HEK293 (cell line): Measurements from ENCODE around the gene ATE1.

Source experiments
- CTCF ChIA-PET: fragments of 350-600 bp; formaldehyde crosslinking; extraction: SDS; loops from one replicate; lab custom pipeline; 2021; ENCODE audit warnings: antibody characterized with exemption; lab: Yijun Ruan, JAX
- POLR2A ChIA-PET: fragments of 300-600 bp; formaldehyde crosslinking; extraction: SDS; loops from one replicate; lab custom pipeline; 2020; ENCODE audit warnings: antibody characterized with exemption, inconsistent platforms; lab: Yijun Ruan, JAX
- H3K27ac ChIP-seq: fragments of 200-500 bp; sonication (Bioruptor generic); 2 replicates; pipeline ENCODE4 v1.5.1; 2014; ENCODE audit warnings: low read depth, low read length, control low read depth, inconsistent platforms; ENCODE audit errors: extremely low read depth
- H3K36me3 ChIP-seq, 2 experiments: fragments of 200-500 bp in 1 of 2; sonication (Bioruptor generic) in 1 of 2; 1 replicate in 1 of 2; 2 replicates in 1 of 2; pipeline ENCODE4 v1.5.1; 2014 to 2017; ENCODE audit warnings: inconsistent platforms in 2 of 2, low read length in 2 of 2; ENCODE audit not compliant: control insufficient read depth in 2 of 2, insufficient read depth in 1 of 2
- H3K4me1 ChIP-seq: fragments of 200-500 bp; sonication (Bioruptor generic); 2 replicates; pipeline ENCODE4 v1.5.1; 2014; ENCODE audit warnings: mild to moderate bottlenecking, low read length, inconsistent platforms; ENCODE audit not compliant: control insufficient read depth, insufficient read depth
- H3K4me3 ChIP-seq: 2 replicates; pipeline ENCODE4 v1.5.1; 2011; ENCODE audit warnings: low read depth, mild to moderate bottlenecking, control low read depth, low read length, moderate library complexity
- H3K9me3 ChIP-seq: fragments of 200-500 bp; sonication (Bioruptor generic); 2 replicates; pipeline ENCODE4 v1.5.1; 2014; ENCODE audit warnings: low read depth, low read length, inconsistent platforms; ENCODE audit not compliant: control insufficient read depth, insufficient read depth
- GFI1B ChIP-seq: fragments of 450-650 bp; formaldehyde crosslinking; IDR thresholded peaks from 2 replicates; pipeline ENCODE4 v1.5.1; 2016; ENCODE audit warnings: missing biosample characterization, missing genetic modification characterization
- KLF10 ChIP-seq: fragments of 450-650 bp; IDR thresholded peaks from 2 replicates; pipeline ENCODE4 v1.5.1; 2018; ENCODE audit warnings: missing biosample characterization, mild to moderate bottlenecking, missing genetic modification characterization
- SALL2 ChIP-seq: fragments of 450-650 bp; formaldehyde crosslinking; IDR thresholded peaks from 2 replicates; pipeline ENCODE4 v1.5.0; 2017; ENCODE audit warnings: missing biosample characterization, mild to moderate bottlenecking, missing genetic modification characterization, borderline replicate concordance
- SP3 ChIP-seq: fragments of 450-650 bp; formaldehyde crosslinking; IDR thresholded peaks from 2 replicates; pipeline ENCODE4 v1.5.1; 2016; ENCODE audit warnings: missing biosample characterization, missing genetic modification characterization
- ZNF140 ChIP-seq: fragments of 450-650 bp; formaldehyde crosslinking; IDR thresholded peaks from 2 replicates; pipeline ENCODE4 v1.5.1; 2016; ENCODE audit warnings: missing biosample characterization, missing genetic modification characterization
- ZNF157 ChIP-seq: fragments of 450-650 bp; formaldehyde crosslinking; IDR thresholded peaks from 2 replicates; pipeline ENCODE4 v1.5.1; 2016; ENCODE audit warnings: missing biosample characterization, missing genetic modification characterization
- ZNF169 ChIP-seq: fragments of 450-650 bp; formaldehyde crosslinking; IDR thresholded peaks from 2 replicates; pipeline ENCODE4 v1.5.1; 2016; ENCODE audit warnings: missing biosample characterization, missing genetic modification characterization
- ZNF202 ChIP-seq: fragments of 450-650 bp; formaldehyde crosslinking; IDR thresholded peaks from 2 replicates; pipeline ENCODE4 v1.5.1; 2016; ENCODE audit warnings: missing biosample characterization, missing genetic modification characterization, borderline replicate concordance
- ZNF221 ChIP-seq: fragments of 450-650 bp; formaldehyde crosslinking; IDR thresholded peaks from 2 replicates; pipeline ENCODE4 v1.5.1; 2017; ENCODE audit warnings: missing biosample characterization, missing genetic modification characterization, borderline replicate concordance
- ZNF239 ChIP-seq: fragments of 450-650 bp; formaldehyde crosslinking; IDR thresholded peaks from 2 replicates; pipeline ENCODE4 v1.5.1; 2016; ENCODE audit warnings: missing biosample characterization, missing genetic modification characterization
- ZNF24 ChIP-seq: fragments of 450-650 bp; formaldehyde crosslinking; IDR thresholded peaks from 2 replicates; pipeline ENCODE4 v1.5.1; 2016; ENCODE audit warnings: missing biosample characterization, missing genetic modification characterization
- ZNF26 ChIP-seq: fragments of 450-650 bp; formaldehyde crosslinking; IDR thresholded peaks from 2 replicates; pipeline ENCODE4 v1.5.1; 2016; ENCODE audit warnings: missing biosample characterization, missing genetic modification characterization
- ZNF266 ChIP-seq: fragments of 450-650 bp; formaldehyde crosslinking; IDR thresholded peaks from 2 replicates; pipeline ENCODE4 v1.5.1; 2016; ENCODE audit warnings: missing biosample characterization, missing genetic modification characterization, low read depth
- ZNF311 ChIP-seq: fragments of 450-650 bp; formaldehyde crosslinking; IDR thresholded peaks from 2 replicates; pipeline ENCODE4 v1.5.1; 2017; ENCODE audit warnings: missing biosample characterization, missing genetic modification characterization, borderline replicate concordance
- ZNF324 ChIP-seq: fragments of 450-650 bp; formaldehyde crosslinking; IDR thresholded peaks from 2 replicates; pipeline ENCODE4 v1.5.1; 2016; ENCODE audit warnings: missing biosample characterization, missing genetic modification characterization
- ZNF416 ChIP-seq: fragments of 450-650 bp; formaldehyde crosslinking; IDR thresholded peaks from 2 replicates; pipeline ENCODE4 v1.5.1; 2016; ENCODE audit warnings: missing biosample characterization, missing genetic modification characterization
- ZNF510 ChIP-seq: fragments of 450-650 bp; formaldehyde crosslinking; IDR thresholded peaks from 2 replicates; pipeline ENCODE4 v1.5.1; 2018; ENCODE audit warnings: mild to moderate bottlenecking, missing genetic modification characterization, missing biosample characterization; ENCODE audit not compliant: insufficient replicate concordance
- ZNF585B ChIP-seq: fragments of 450-650 bp; formaldehyde crosslinking; IDR thresholded peaks from 2 replicates; pipeline ENCODE4 v1.5.1; 2016; ENCODE audit warnings: missing biosample characterization, missing genetic modification characterization
- ZNF677 ChIP-seq: fragments of 450-650 bp; IDR thresholded peaks from 2 replicates; pipeline ENCODE4 v1.5.0; 2018; ENCODE audit warnings: missing biosample characterization, mild to moderate bottlenecking, missing genetic modification characterization, moderate library complexity
- ZNF704 ChIP-seq: fragments of 450-650 bp; formaldehyde crosslinking; IDR thresholded peaks from 2 replicates; pipeline ENCODE4 v1.5.1; 2016; ENCODE audit warnings: missing biosample characterization, missing genetic modification characterization
- ZNF837 ChIP-seq: fragments of 450-650 bp; formaldehyde crosslinking; IDR thresholded peaks from 2 replicates; pipeline ENCODE4 v1.5.1; 2016; ENCODE audit warnings: missing biosample characterization, missing genetic modification characterization
- ZSCAN16 ChIP-seq: fragments of 450-650 bp; formaldehyde crosslinking; IDR thresholded peaks from 2 replicates; pipeline ENCODE4 v1.5.1; 2016; ENCODE audit warnings: missing biosample characterization, missing genetic modification characterization
- TF ChIP-seq, protein P1 (sequence below): fragments of 450-650 bp; formaldehyde crosslinking; IDR thresholded peaks from 2 replicates; pipeline ENCODE4 v1.5.1; 2016; ENCODE audit warnings: missing biosample characterization, missing genetic modification characterization
- TF ChIP-seq, protein P2 (sequence below): sonication (generic); formaldehyde crosslinking; IDR thresholded peaks from 2 replicates; pipeline ENCODE4 v1.8.1; 2022; ENCODE audit warnings: mild to moderate bottlenecking, moderate library complexity, missing genetic modification reagents
- TF ChIP-seq, protein P3 (sequence below): fragments of 450-650 bp; formaldehyde crosslinking; IDR thresholded peaks from 2 replicates; pipeline ENCODE4 v1.5.1; 2017; ENCODE audit warnings: missing biosample characterization, missing genetic modification characterization

ATE1 gene

DNA sequence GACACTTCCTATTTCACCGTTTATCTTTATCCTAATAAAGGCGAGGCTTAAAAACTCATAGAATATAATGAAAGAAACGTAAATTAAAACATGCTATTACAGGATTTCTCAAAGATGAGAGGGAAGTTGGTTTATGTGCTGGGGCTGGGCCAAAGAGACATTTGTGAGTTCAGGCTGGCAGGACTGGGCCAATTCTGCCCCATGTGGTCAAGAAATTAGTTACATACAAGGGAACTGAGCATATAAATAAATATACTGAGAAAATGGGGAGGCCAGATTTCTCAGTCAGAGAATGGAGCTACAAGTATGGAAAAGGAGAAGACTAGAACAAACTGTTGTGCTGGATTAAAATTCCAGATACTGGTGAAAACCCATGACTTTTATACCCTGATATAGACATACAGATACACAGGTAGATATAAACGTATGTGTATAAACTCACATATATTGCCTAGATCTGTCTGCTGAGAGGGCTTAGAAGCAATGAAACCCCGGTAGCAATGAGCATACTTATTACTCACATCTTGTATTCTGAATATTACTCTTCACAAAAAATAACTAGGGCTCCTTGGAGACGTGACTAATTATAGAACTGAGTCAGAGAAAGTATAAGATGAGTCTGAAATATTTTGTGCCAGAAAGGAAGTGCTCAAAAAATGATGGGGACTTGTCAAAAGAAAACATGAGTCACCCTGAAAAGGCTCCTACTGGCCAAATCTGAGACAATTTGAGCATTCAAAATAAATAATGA lies 173.9 kb downstream of the ATE1 start:
- CTCF ChIA-PET = interaction anchor here (0.6 kb wide), 2 partner anchors 11 to 452 kb away, joined by 3 to 8 read pairs; no protein-coding TSS in a partner anchor
- no peaks in the 10 kb centered on the region for H3K36me3 ChIP-seq
- no peaks in the 10 kb centered on the region for H3K9me3 ChIP-seq
- H3K27ac ChIP-seq = no peak overlapping the region
- no peak for TF ChIP-seq ZNF837 (tag by site-specific recombination)
- TF ChIP-seq ZNF677 = no peak
- TF ChIP-seq ZNF311 (tag by site-specific recombination) = no peak
- TF ChIP-seq ZNF704 (tag by site-specific recombination) = no peak
- no peak for TF ChIP-seq ZNF585B (tag by site-specific recombination)
- TF ChIP-seq, protein P1, sequence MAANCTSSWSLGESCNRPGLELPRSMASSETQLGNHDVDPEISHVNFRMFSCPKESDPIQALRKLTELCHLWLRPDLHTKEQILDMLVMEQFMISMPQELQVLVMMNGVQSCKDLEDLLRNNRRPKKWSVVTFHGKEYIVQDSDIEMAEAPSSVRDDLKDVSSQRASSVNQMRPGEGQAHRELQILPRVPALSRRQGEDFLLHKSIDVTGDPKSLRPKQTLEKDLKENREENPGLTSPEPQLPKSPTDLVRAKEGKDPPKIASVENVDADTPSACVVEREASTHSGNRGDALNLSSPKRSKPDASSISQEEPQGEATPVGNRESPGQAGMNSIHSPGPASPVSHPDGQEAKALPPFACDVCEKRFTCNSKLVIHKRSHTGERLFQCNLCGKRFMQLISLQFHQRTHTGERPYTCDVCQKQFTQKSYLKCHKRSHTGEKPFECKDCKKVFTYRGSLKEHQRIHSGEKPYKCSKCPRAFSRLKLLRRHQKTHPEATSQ (tag by site-specific recombination) = no peak
- TF ChIP-seq ZNF239 (tag by site-specific recombination) = no peak
- TF ChIP-seq ZNF24 (tag by site-specific recombination) = no peak
- TF ChIP-seq ZNF169 = no peak
- no peak for TF ChIP-seq SALL2 (tag by site-specific recombination)
- TF ChIP-seq ZNF140 (tag by site-specific recombination) = no peak
- no peak for TF ChIP-seq ZNF26 (tag by site-specific recombination)
- POLR2A ChIA-PET = no interaction called here
- no peak overlapping the region for H3K4me3 ChIP-seq
- H3K4me1 ChIP-seq = no peaks in the 10 kb centered on the region

DNA sequence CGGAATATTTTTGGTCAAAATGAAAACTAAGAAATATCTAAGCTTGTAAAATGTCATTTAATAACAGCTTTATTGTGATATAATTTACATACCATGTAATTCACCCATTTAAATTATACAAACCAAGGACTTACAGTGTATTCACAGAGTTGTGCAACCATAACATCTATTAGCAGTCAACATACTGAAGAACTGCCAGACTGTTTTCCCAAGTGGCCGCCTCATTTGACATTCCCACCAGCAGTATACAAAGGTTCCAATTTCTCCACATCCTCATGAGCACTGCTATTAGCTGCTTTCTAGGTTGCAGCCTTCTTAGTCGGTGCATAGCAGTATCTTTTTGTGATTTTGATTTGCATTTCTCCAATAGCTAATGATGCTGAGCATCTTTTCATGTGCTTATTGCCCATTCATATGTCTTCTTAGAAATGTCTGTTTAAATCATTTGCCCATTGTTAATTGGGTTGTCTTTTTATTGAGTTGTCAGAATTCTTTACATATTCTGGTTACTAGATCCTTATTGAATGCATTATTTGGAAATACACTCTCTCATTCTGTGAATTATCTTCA lies 176.6 kb downstream of the ATE1 start:
- ChIA-PET POLR2A (interaction anchor here (0.7 kb wide), 1 partner anchor 673 kb away, joined by 5 read pairs; no protein-coding TSS in a partner anchor), CTCF (interaction anchor here (1.0 to 1.3 kb wide), 3 partner anchors 9 to 149 kb away, joined by 4 to 5 read pairs (median 5); no protein-coding TSS in a partner anchor)
- Histone ChIP-seq H3K36me3 (no peaks in the 10 kb centered on the region), H3K4me3 (no peak overlapping the region), H3K9me3 (no peaks in the 10 kb centered on the region), H3K27ac (no peak overlapping the region), H3K4me1 (no peaks in the 10 kb centered on the region)
- TF ChIP-seq SP3 (tag by site-specific recombination) (no peak), ZNF416 (tag by site-specific recombination) (no peak), ZSCAN16 (no peak), ZNF157 (tag by site-specific recombination) (no peak), ZNF510 (no peak), KLF10 (tag by site-specific recombination) (no peak), ZNF266 (tag by site-specific recombination) (no peak), ZNF26 (tag by site-specific recombination) (no peak), GFI1B (tag by site-specific recombination) (no peak), ZNF169 (no peak), ZNF202 (tag by site-specific recombination) (no peak), ZNF221 (tag by site-specific recombination) (no peak), ZNF324 (no peak)
- TF ChIP-seq, protein P2, sequence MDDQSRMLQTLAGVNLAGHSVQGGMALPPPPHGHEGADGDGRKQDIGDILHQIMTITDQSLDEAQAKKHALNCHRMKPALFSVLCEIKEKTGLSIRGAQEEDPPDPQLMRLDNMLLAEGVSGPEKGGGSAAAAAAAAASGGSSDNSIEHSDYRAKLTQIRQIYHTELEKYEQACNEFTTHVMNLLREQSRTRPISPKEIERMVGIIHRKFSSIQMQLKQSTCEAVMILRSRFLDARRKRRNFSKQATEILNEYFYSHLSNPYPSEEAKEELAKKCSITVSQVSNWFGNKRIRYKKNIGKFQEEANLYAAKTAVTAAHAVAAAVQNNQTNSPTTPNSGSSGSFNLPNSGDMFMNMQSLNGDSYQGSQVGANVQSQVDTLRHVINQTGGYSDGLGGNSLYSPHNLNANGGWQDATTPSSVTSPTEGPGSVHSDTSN (CRISPR knock-in tag) = no peak
- TF ChIP-seq, protein P3, sequence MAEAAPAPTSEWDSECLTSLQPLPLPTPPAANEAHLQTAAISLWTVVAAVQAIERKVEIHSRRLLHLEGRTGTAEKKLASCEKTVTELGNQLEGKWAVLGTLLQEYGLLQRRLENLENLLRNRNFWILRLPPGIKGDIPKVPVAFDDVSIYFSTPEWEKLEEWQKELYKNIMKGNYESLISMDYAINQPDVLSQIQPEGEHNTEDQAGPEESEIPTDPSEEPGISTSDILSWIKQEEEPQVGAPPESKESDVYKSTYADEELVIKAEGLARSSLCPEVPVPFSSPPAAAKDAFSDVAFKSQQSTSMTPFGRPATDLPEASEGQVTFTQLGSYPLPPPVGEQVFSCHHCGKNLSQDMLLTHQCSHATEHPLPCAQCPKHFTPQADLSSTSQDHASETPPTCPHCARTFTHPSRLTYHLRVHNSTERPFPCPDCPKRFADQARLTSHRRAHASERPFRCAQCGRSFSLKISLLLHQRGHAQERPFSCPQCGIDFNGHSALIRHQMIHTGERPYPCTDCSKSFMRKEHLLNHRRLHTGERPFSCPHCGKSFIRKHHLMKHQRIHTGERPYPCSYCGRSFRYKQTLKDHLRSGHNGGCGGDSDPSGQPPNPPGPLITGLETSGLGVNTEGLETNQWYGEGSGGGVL (tag by site-specific recombination) = no peak
